Measurements from ENCODE around the gene RAB30. TPM values are rescaled to one million over a fixed set of nuclear protein-coding genes. Genes with fewer than 3 reads are reported as not detected.

Gene RAB30
- total and polyA plus RNA-seq, 12 donors: 2.5 to 29.4 (median 21.7) TPM

- H3K36me3 ChIP-seq: peaks cover 0 to 15% (median 0%) of the 10 kb centered on the region in 9 donors
- no peak overlapping the region for H3K4me3 ChIP-seq
- H3K27ac ChIP-seq: peak overlapping the region in 1 of 10 donors; percentile 32
- TF ChIP-seq CTCF (IDR thresholded peaks at IDR 0.05): no peak
- no peak for DNase-seq
- intact Hi-C loops (cut with DNase I): loop anchor here in 2 of 10 donors (5.0 kb wide), 2 partner anchors 73 to 158 kb away; partner anchors contain the start of genes RAB30 (in 2 of the 2) and PCF11 (in 1 of the 2)
- ATAC-seq: peak in 1 of 8 donors; percentile 24
- no peaks in the 10 kb centered on the region for H3K27me3 ChIP-seq
- H3K9me3 ChIP-seq: no peaks in the 10 kb centered on the region
- peaks cover 0 to 75% (median 46%) of the 10 kb centered on the region in 9 donors for H3K4me1 ChIP-seq
Observed at GRCh38 chr11:82999232-82999631, 72.5 kb downstream of the RAB30 start.

GRCh38 chr11:82998697-82999096, 73.0 kb downstream of the RAB30 start:
- Histone ChIP-seq H3K27me3 (no peaks in the 10 kb centered on the region), H3K4me1 (peaks cover 0 to 80% (median 51%) of the 10 kb centered on the region in 9 donors), H3K9me3 (no peaks in the 10 kb centered on the region), H3K36me3 (peaks cover 0 to 18% (median 0%) of the 10 kb centered on the region in 9 donors), H3K4me3 (no peak overlapping the region), H3K27ac (no peak overlapping the region)
- DNase-seq (no peak), ATAC-seq (no peak)
- WGBS, 2 donors: 88% methylated on average over 2 of the region's 2 CpGs
- intact Hi-C loops (cut with DNase I): loop anchor here in 2 of 10 donors (5.0 kb wide), 2 partner anchors 74 to 159 kb away; partner anchors contain the start of genes RAB30 (in 2 of the 2) and PCF11 (in 1 of the 2)
- TF ChIP-seq CTCF (IDR thresholded peaks at IDR 0.05): no peak

GRCh38 chr11:82996966-82997606, 74.6 kb downstream of the RAB30 start:
- no peak for DNase-seq
- 86 to 89% methylated on average over 14 of the region's 14 CpGs for WGBS, 2 donors
- intact Hi-C loops (cut with DNase I): loop anchor here in 2 of 10 donors (5.0 kb wide), 2 partner anchors 75 to 160 kb away; partner anchors contain the start of genes RAB30 (in 2 of the 2) and PCF11 (in 1 of the 2)
- Histone ChIP-seq H3K4me3 (no peak overlapping the region), H3K27ac (peak overlapping the region in 6 of 10 donors; percentile 0 to 78 (median 56)), H3K36me3 (peaks cover 0 to 28% (median 0%) of the 10 kb centered on the region in 9 donors), H3K4me1 (peaks cover 0 to 90% (median 58%) of the 10 kb centered on the region in 9 donors), H3K27me3 (no peaks in the 10 kb centered on the region), H3K9me3 (no peaks in the 10 kb centered on the region)
- TF ChIP-seq CTCF (IDR thresholded peaks at IDR 0.05): no peak
- no peak for ATAC-seq

GRCh38 chr11:82995754-82996398, 75.8 kb downstream of the RAB30 start:
- Histone ChIP-seq H3K4me1 (peaks cover 0 to 88% (median 58%) of the 10 kb centered on the region in 9 donors), H3K27me3 (no peaks in the 10 kb centered on the region), H3K36me3 (peaks cover 0 to 30% (median 0%) of the 10 kb centered on the region in 9 donors), H3K27ac (peak overlapping the region in 8 of 10 donors; percentile 9 to 78 (median 50)), H3K4me3 (no peak overlapping the region), H3K9me3 (no peaks in the 10 kb centered on the region)
- no peak for TF ChIP-seq CTCF (IDR thresholded peaks at IDR 0.05)
- peak in 1 of 2 donors; percentile 37 for DNase-seq
- 65 to 71% methylated on average over 4 of the region's 4 CpGs for WGBS, 2 donors
- intact Hi-C loops (cut with DNase I): loop anchor here in 2 of 10 donors (5.0 kb wide), 2 partner anchors 76 to 161 kb away; partner anchors contain the start of genes RAB30 (in 2 of the 2) and PCF11 (in 1 of the 2)
- peak in 2 of 8 donors; percentile 23 to 37 for ATAC-seq

Data from heart right ventricle (tissue), 16 donors.